GM20431 (cell line): ENCODE results near the gene SKI.
"Not testable (repeated sequence)": the region's sequence is repeated elsewhere in the genome, so short reads cannot be mapped to it uniquely, and the experiment has no call there.

Source experiments
- in situ Hi-C: fragments of 300-500 bp; cut with MseI, MboI; formaldehyde crosslinking; loops from one replicate; pipeline ENCODE4 v1.15.0; 2020; ENCODE audit warnings: low sequenced_read_pairs; ENCODE audit not compliant: unreplicated experiment

Gene SKI

DNA sequence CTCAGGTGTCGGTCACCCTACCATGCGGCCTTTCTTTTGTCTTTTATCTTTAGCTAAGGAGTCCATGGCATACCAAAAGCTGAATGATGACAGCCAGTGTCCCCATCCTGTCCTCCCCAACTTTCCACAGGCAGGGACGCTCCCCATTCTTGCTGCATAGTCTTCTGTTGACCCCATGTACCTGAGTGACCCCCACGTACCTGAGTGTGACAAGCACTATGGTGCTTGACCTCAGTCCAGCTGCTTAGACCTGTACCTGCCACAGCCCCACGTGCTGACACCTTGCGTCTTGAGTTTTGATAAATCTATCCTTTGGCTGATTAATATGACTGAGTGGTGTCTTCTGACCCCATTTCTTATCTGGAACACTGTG lies 26.9 kb downstream of the SKI start:
- in situ Hi-C loops, result no loop called here

DNA sequence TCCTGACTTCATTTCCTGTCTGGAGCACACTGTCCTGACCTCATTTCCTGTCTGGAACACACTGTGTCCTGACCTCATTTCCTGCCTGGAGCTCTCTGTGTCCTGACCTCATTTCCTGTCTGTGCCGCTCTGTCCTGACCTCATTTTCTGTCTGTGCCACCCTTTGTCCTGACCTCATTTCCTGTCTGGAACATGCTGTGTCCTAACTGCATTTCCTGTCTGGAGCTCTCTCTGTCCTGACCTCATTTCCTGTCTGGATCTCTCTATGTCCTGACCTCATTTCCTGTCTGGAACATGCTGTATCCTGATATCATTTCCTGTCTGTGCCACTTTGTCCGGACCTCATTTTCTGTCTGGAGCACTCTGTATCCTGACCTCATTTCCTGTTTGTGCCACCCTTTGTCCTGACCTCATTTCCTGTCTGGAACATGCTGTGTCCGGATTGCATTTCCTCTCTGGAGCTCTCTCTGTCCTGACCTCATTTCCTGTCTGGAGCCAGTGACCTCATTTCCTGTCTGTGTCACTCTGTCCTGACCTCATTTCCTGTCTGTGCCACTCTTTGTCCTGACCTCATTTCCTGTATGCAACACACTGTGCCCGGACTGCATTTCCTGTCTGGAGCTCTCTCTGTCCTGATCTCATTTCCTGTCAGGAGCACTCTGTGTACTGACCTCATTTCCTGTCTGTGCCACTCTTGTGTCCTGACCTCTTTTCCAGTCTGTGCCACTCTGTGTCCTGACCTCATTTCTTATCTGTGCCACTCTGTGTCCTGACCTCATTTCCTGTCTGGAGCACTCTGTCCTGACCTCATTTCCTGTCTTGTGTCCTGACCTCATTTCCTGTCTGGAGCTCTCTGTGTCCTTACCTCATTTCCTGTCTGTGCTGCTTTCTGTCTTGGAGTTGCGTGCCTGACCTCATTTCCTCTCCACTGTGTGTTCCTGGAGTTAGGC lies 27.6 kb downstream of the SKI start:
- in situ Hi-C loops, result no loop called here

DNA sequence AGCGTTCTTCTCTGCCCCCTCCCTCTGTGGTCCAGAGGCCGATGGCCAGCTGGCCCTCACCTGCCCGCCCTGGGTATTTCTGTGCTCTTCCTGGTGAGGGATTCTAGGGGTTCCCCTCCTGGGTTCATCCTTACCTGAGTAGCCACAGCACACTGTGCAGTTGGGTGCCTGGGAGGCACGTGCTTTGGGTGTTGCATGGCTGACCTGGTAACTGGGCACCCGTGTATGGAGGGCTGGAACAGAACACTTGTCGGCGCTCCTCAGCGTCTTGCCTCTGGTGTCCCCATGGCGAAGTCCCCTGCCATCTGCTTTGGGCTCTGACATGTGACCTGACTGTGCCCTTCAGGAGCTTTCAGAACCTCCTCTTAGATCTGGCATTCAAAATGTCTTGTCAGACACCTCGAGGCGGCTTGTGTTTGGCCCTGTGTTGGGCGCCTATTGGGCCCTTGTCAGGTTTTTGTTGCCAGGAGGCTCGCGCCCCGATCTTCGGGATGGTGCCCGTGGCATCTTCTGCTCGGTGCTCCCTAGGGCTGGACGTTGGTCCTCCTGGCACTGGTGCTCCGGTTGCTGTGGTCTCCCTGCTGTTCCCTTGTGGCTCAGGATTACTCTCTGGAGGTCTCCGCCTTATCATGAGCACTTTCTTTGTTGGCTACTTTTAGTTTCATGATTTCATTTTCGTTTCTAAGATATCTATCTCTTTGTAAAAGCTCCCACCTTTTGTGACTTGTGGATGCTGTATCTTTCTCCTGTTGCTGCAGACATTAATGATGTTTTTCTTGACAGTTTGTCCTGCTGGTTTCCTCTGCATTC lies 28.5 kb downstream of the SKI start:
- in situ Hi-C loops, result no loop called here

DNA sequence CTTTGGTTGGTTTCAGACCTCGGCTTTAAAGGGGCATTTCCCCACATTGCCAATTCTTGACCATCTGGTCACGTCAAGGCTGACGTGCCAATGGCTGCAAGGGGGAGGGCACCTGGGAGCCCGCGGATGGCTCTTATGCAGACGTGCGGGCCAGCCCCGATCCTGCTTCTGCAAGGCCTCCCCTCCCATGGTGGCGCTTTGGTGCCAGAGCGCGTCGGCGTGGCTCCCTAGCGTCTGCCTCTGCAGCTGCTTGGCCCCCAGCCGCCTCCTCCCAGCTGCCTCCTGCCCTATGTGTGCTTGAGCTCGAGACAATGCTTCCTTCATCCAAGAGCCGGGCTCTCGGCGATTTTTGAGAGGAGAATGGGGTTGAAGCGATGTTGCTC lies 29.1 kb downstream of the SKI start:
- in situ Hi-C loops, result no loop called here

DNA sequence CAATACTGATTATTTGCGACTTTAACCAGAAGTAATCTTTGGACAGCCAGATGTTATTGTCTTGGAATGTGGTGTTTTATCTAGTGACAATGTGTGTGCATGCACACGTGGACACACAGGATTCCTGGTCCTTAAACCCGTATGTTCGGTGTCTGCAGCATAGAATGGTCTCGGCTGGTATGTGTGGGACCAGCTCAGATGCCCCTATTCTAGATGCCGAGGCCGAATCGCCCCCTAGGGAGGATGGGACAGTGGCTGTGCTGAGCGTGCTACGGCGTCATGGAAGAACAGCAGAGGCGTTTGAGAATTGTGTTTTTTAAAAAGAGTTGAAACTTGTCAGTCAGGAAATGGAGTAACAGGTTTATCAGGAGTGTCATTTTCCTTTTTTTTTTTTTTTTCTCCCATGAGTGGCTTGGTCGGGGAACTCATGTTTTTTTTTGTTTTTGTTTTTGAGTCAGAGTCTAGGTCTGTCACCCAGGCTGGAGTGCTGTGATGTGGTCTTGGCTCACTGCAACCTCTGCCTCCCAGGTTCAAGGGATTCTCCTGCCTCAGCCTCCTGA lies 30.1 kb downstream of the SKI start:
- in situ Hi-C loops, result no loop called here

DNA sequence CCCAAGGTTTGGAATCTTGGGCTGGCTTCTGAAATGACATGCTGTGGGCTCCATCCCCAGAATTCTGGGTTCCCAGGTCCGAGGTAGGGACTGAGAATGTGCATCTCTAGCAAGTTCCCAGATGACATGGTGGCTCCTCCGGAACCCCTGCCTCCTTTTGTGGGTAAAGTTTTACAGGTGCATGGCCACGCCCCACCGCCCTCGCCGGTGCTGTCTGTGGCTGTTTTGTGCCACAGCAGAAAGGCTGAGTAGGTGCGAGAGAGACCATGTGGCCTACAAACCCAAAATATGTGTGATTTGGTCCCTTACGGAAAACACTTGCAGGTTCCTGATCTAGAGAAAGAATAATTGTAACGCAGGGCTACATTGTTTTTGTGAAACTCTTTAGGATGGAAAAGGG lies 30.9 kb downstream of the SKI start:
- in situ Hi-C loops, result no loop called here

DNA sequence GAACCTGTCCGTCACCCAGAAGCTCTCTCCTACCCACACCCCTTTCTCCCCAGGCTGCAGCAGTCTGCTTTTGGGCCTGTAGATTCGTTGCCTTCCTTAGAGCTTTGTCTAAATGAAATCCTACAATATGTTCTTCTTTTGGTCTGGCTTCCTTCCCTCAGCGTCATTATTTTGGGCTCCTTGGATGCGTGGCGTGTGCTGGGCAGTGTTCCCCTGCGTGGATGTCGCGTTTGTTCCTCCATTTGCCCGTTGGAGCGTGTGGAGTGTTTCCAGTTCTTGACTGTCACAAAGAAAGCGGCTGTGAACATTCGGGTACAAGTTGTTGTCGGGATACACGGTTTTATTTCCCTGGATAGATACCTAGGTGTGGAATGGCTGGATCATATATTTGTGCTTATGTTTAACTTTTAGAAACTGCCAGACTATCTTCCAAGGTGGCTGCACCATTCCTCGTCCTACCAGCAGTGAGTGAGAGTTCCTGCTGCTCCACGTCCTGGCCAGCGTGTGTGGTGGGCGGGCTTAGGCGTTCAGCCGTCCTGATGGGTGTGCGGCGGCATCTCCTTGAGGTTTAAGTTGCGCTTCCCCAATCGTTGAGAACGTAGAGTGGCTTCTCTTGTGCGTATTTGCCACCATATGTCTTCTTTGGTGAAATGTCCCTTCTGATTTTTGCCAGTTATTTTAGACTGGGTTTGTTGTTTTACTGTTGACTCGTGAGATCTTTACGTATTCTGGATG lies 31.7 kb downstream of the SKI start:
- in situ Hi-C loops, result no loop called here

DNA sequence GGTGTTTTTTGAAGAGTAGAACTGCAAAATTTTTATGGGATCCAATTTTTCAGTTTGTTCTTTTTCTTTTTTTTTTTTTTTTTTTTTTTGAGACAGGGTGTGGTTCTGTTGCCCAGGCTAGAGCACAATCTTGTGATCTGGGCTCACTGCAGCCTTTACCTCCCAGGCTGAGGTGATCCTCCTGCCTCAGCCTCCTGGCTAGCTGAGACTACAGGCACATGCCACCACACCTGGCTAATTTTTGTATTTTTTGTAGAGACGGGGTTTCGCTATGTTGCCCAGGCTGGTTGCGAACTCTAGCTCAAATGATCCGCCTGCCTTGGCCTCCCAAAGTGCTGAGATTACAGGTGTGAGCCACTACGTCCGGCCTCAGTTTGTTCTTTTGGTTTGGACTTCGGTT lies 32.4 kb downstream of the SKI start:
- in situ Hi-C loops, result not testable (repeated sequence)

DNA sequence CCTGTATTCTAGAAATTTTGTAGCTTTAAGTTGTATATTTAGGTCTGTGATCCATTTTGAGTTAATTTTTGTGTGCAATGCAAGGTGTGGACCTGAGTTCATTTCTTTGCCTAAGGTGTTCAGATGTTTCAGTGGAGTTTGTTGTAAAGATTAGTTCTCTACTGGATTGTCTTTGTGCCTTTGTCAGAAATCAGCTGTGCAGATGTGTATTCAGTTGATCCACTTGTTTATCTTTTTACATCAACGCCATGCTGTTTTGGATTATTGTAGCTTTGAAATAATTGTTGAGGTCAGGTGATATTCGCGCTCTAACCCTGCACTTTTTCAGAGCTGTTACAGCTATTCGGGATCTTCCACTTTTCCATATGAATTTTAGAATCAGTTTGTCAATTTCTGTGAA lies 32.8 kb downstream of the SKI start:
- in situ Hi-C loops, result no loop called here

DNA sequence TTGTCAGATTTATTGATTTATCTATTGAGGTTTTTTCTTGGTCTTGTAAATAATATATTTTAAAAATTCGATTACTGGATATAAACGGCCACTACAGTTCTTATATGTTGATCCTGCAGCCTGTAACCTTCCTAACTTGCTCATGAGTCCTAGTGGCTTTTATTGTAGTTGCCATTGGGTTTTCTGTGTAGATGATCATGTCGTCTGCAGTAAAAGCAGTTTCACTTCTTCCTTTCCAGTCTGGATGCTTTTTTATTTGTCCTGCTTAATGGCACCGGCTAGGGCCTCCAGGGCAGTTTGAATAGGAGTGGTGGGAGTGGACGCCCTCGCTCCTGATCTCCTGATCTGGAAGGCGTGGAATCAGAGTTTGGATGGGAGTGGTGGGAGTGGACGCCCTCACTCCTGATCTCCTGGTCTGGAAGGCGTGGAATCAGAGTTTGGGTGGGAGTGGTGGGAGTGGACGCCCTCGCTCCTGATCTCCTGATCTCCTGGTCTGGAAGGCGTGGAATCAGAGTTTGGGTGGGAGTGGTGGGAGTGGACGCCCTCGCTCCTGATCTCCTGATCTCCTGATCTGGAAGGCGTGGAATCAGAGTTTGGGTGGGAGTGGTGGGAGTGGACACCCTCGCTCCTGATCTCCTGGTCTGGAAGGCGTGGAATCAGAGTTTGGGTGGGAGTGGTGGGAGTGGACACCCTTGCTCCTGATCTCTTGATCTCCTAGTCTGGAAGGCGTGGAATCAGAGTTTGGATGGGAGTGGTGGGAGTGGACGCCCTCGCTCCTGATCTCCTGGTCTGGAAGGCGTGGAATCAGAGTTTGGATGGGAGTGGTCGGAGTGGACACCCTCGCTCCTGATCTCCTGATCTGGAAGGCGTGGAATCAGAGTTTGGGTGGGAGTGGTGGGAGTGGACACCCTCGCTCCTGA lies 33.6 kb downstream of the SKI start:
- in situ Hi-C loops, result not testable (repeated sequence)

DNA sequence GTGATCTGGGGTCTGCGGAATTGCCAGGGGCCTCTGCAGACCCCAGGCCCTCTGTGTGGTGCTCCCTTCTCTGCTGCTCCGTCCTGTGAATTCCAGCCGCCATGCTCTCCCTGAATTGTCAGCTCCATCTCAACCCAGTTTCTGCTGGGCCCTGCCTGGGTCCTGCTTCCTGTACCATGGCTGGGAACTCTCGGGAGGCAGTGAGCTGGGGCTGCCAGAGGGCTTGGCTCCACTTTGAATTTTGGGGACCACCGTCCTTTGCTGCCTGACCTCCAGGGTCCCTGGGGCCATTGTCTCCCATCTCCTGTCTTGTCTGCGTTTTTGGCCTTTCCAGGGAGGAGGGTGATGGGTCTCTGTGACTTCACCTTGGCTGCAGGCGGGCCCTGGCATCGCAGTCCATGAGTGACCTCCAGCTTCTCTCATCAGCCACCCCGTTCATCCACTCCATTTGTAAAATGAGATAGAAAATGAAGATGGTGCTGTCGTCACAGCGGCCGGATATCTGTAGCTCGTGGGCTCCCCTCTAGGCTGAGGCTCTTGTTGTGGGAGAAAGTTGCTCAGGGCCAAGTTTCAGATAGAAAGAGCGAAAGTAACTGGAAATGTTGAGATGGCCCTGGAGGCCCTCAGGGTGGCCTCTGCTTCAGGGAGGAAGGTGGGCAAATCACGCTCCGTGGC lies 38.3 kb downstream of the SKI start:
- in situ Hi-C loops, result no loop called here

DNA sequence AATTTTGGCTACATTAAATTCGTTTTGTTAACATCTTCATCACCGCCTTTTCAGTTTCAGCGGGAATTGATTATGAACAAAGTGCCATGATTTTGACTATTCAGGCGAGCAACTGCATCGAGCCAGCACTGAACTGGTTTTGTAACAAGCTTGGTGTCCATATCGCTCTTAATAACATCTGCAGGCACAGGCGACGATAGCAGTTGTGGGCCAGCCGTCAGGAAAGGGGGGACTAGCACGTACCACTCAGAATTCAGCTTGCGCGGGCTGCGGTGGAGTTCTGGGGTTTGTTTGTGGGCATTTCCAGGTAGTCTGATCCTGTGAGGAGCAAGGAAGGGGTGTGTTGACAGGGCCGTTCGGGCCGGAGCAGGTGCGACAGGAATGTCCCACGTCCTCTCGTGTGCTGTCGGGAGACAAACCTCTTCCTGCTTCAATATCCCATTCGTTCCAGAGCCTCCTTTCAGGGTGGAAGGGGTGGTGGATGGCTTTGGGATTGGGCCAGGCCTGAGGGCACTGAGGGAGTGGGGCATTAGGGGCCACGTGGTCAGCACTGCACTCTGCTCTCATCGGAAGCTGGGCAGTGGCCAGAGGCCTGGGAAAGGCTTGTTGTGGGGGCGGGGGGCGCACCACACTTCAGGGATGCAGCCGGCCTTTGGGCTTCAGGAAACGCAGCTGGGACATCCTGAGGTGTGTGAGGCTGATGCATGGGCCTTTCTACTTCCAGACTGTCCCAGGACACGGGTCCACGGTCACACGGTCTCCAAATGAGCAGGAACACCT lies 39.1 kb downstream of the SKI start:
- in situ Hi-C loops, result no loop called here

DNA sequence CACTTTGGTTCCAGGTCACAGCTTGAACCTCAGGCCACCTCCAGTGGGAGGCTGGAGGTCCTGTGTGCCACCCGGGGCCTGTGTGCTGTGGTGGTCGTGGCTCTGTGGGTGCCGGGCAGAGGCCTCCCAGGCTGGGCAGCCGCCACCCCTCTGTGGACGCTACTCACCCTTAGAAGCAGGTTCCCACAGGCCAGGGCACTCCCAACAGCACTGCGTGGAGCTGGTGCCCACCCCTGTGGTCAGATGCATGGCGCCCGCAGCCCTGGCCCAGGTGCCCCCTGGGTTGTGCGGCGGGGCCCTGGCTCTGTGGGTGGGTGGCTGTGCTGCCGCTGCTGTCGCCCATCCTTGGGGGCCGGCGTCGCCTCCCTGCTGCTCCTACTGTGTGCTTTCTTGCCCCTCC lies 39.7 kb downstream of the SKI start:
- in situ Hi-C loops, result no loop called here

DNA sequence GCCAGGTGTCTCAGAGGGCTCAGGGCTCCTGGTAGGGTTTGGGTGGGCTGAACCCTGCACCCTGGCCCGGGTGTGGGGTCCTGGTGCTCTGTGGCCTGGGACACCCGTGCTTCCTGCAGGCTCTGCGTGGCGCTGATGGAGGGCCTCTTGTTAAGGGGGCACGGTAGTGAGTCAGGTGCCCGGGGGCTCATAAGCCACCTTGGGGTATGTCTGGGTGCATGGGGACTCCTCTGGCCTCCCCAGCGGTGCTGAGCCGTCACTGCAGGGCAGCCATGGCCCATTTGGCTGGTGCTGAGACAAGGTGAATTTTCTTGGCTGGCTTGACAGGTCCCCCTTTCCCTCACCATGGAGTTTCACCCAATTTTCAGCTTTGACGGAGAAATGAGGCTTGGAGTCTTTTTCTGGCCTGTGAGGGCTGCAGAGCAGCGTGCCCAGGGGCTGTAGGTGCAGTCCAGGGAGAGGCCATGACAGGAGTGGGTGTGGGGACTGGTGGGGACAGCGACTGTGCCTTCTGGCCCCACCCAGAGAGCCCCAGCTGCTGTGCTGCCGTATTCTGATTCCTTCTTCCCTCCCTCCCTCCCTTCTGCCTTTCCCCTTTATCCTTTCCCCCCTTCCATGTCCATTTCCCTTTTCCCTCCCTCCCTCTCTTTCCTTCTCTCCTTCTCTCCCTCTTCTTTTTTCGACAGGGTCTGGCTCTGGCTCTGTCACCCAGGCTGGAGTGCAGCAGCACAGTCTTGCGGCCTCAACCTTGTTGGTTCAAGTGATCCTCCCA lies 40.4 kb downstream of the SKI start:
- in situ Hi-C loops, result no loop called here

DNA sequence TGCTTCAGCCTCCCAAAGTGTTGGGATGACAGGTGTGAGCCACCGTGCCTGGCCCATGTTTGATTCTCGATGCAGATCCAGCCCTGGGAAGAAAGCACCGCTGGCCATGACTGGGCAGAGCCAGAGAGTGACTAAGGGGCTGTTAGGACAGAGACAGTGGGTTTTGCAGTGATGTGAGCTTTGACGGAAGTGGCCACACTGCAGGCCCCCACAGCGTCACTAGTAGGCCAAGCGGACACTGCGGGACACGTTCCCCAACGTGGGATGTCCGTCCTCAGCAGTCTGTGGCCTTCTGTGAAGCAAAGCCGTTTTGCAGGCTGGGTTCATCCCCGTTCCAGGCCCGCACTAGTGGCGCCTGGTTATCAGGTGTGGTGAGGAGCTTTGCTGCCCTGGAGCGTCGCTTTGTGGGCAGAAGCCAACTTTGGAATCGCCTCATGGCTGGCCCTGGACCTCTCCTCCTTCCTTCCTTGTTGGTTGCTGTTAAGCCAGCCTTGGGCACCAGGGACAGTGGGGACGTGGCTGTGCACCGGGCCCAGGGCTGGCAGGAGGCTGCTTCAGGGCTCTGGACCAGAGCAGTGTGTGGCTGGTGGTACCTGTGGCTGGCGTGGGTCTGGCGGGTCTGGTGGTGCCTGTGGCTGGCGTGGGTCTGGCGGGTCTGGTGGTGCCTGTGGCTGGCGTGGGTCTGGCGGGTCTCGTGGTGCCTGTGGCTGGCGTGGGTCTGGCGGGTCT lies 41.2 kb downstream of the SKI start:
- in situ Hi-C loops, result no loop called here

DNA sequence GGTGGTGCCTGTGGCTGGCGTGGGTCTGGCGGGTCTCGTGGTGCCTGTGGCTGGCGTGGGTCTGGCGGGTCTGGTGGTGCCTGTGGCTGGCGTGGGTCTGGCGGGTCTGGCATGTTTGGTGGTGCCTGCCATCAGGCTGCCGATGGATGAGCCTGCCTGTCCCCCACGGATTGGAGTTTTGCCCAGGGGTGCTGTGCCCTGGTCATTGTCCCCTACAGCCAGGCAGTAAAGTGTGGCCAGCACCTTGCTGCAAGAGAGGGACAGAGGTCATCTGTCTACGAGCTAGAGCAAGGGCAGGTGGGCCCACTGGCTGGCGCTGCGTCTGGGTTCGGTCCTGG lies 41.8 kb downstream of the SKI start:
- in situ Hi-C loops, result no loop called here
